ENCODE data around the gene ARID3C. TPM values are rescaled to one million over a fixed set of nuclear protein-coding genes. Genes with fewer than 3 reads are reported as not detected.

The ARID3C gene
- total RNA-seq, 4 donors from 2014 or later = 0.23 to 0.34 TPM; not detected in 2

DNA sequence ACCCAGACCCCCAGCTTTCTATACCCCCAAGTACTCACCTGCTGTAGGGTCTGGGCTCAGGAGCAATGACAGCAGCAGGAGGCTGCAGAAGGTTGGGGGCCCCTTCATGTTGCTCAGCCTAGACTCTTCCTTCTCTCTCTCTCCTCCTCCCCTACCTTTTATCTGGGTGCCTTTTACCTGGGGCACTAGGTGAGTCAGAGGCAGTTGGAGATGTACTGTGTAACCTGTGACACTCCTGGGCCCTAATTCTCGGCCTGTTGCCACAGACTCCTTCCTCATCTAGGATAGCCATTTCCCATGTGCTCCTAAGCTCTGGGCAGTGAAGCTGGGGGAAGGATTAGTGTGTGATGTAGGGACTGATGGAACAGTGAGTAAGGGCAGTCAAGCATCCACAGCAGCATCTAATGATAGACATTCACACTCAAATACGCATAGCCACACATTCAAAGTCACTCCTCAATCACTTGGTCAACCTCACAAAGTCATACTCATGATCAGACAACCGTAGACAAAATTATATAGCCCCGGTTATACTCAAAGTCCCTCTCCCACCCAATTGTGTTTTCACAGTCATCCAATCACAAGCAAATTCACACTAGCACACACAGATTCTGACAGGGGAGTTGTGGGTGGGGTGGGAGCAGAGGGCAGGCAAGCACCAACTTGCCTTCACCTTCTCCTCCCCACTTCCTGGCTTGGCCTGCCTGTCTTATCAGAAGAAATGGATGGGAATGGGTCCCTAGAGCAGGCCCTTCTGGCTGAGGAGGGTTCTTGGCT, 33.8 kb upstream of the ARID3C start, which contains the start of gene CCL27:
Gene CCL27 (minus strand): TSS at position 132 of the 777 bp plus-strand sequence. CDS start 24 bp downstream, at position 108.
- DNase-seq (ENCODE audit: low spot score in 2 of 2) = no peak
- intact Hi-C loops (cut with DNase I; ENCODE audit: low total_unique reads) = no loop called here
- WGBS, 2 donors = 54 to 59% methylated on average over 4 of the region's 4 CpGs
- H3K4me3 ChIP-seq (ENCODE audit: low read depth, poor library complexity, severe bottlenecking) = no peak within 1 kb of the TSS
- no peak for TF ChIP-seq POLR2A (IDR thresholded peaks at IDR 0.05)
- TF ChIP-seq, protein P1, sequence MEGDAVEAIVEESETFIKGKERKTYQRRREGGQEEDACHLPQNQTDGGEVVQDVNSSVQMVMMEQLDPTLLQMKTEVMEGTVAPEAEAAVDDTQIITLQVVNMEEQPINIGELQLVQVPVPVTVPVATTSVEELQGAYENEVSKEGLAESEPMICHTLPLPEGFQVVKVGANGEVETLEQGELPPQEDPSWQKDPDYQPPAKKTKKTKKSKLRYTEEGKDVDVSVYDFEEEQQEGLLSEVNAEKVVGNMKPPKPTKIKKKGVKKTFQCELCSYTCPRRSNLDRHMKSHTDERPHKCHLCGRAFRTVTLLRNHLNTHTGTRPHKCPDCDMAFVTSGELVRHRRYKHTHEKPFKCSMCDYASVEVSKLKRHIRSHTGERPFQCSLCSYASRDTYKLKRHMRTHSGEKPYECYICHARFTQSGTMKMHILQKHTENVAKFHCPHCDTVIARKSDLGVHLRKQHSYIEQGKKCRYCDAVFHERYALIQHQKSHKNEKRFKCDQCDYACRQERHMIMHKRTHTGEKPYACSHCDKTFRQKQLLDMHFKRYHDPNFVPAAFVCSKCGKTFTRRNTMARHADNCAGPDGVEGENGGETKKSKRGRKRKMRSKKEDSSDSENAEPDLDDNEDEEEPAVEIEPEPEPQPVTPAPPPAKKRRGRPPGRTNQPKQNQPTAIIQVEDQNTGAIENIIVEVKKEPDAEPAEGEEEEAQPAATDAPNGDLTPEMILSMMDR (IDR thresholded peaks at IDR 0.05) = no peak

DNA sequence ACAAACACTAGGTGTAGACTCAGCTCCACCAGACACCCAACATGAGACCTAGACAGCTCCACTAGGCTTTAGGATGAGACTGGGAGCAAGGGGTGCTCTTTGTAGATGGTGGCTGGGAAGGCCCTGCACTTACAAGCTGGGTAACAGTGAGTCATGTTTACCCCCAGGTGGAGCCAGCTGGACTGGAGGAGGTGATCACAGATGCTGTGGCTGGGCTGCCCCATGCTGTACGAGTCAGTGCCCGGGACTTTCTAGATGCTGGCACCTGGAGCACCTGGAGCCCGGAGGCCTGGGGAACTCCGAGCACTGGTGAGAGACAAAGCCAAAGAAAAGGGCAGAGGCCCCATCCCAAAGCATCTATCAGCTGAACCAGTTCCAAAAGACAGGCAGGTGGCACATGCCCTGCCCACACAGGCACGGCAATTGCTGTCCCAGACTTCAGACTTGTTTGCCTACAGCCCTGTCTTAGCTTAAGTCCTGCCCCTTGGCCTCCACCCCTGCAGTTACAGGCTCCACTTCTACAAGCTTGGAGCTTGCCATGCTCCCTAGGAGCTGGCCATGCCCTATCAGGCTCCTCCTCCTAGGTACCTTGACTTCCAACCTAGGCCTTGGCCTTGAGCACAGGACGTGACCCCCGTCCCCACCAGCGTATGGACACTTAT, 30.9 kb upstream of the ARID3C start:
- WGBS, 2 donors = 63 to 73% methylated on average over 5 to 8 of the region's 8 CpGs
- DNase-seq (ENCODE audit: low spot score in 2 of 2) = no peak
- TF ChIP-seq POLR2A (IDR thresholded peaks at IDR 0.05) = no peak
- TF ChIP-seq, protein P1 (IDR thresholded peaks at IDR 0.05) = no peak
- H3K4me3 ChIP-seq (ENCODE audit: low read depth, poor library complexity, severe bottlenecking) = no peak overlapping the region
- intact Hi-C loops (cut with DNase I; ENCODE audit: low total_unique reads) = no loop called here

DNA sequence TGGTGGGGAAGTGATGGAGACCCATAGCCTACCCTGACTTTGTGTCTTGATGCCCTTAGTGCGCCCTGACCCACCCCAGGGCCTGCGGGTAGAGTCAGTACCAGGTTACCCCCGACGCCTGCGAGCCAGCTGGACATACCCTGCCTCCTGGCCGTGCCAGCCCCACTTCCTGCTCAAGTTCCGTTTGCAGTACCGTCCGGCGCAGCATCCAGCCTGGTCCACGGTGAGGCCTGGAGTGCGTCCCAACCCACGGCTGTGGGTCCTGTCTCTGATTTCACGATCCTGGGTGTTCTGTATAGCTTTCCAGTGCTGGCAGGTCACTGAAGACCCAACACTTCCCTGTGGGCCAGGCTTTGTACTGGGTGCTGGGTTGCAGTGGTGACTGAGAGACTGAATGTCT, 29.6 kb upstream of the ARID3C start:
- WGBS, 2 donors = 76 to 91% methylated on average over 14 of the region's 14 CpGs
- intact Hi-C loops (cut with DNase I; ENCODE audit: low total_unique reads) = no loop called here
- no peak for TF ChIP-seq POLR2A (IDR thresholded peaks at IDR 0.05)
- TF ChIP-seq, protein P1 (IDR thresholded peaks at IDR 0.05) = no peak
- H3K4me3 ChIP-seq (ENCODE audit: low read depth, poor library complexity, severe bottlenecking) = no peak overlapping the region
- no peak for DNase-seq (ENCODE audit: low spot score in 2 of 2)

DNA sequence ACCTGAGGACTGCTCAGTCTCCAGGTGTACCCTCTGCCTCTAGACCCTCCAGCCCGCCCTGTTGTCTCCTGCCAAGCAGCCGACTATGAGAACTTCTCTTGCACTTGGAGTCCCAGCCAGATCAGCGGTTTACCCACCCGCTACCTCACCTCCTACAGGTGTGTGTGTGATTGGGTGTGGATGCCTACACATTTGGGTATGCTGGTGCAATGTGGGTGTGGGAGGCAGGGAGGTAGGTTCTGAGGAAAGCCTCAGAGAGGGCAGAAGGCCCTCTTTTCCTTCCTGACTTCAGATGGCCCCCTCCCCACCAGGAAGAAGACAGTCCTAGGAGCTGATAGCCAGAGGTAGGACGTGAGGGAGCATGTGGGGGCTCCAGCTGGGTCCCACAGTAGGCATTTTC, 28.1 kb upstream of the ARID3C start:
- 66 to 72% methylated on average over 4 to 5 of the region's 5 CpGs for WGBS, 2 donors

DNA sequence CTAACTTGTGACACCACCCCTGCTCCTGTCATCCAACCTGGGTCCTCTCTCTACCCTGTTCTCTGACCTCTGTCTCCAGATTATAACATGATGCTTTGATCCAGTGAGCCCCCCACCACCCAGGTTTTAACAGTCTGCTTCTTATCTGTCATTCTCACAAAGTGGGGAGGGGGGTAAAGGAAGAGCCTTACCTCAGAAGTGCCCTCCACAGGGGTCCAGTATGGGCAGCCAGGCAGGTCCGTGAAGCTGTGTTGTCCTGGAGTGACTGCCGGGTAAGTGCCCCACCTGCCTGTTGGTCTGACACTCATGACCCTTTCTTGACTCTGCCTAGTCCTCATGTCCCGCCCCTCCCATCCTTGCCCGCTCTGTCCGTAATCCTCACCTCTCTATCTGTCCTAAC, 26.5 kb upstream of the ARID3C start:
- no peak overlapping the region for H3K4me3 ChIP-seq (ENCODE audit: low read depth, poor library complexity, severe bottlenecking)
- no peak for DNase-seq (ENCODE audit: low spot score in 2 of 2)
- intact Hi-C loops (cut with DNase I; ENCODE audit: low total_unique reads) = no loop called here
- 58 to 66% methylated on average over 5 of the region's 5 CpGs for WGBS, 2 donors
- TF ChIP-seq, protein P1 (IDR thresholded peaks at IDR 0.05) = no peak
- no peak for TF ChIP-seq POLR2A (IDR thresholded peaks at IDR 0.05)

More for the DNA sequence above, 28.1 kb upstream of the ARID3C start:
- H3K4me3 ChIP-seq (ENCODE audit: low read depth, poor library complexity, severe bottlenecking) = no peak overlapping the region
- no peak for DNase-seq (ENCODE audit: low spot score in 2 of 2)
- intact Hi-C loops (cut with DNase I; ENCODE audit: low total_unique reads) = no loop called here
- TF ChIP-seq, protein P1 (IDR thresholded peaks at IDR 0.05) = no peak
- TF ChIP-seq POLR2A (IDR thresholded peaks at IDR 0.05) = no peak
